Stomach smooth muscle (tissue), 2 donors: Measurements from ENCODE around the gene RTL1.

Experiments used
- H3K27ac ChIP-seq: one replicate; pipeline ENCODE4 v1.7.0; 2013; ENCODE audit warnings: mild to moderate bottlenecking, low read length, inconsistent platforms
- H3K27me3 ChIP-seq, 2 donors: one replicate each; pipeline ENCODE4 v1.7.0; 2013; ENCODE audit warnings: low read length in 2 of 2; ENCODE audit not compliant: insufficient read depth in 2 of 2, control insufficient read depth in 1 of 2
- H3K36me3 ChIP-seq, 2 donors: one replicate each; pipeline ENCODE4 v1.7.0; 2013; ENCODE audit warnings: low read length in 2 of 2; ENCODE audit not compliant: control insufficient read depth in 2 of 2, insufficient read depth in 2 of 2
- H3K4me1 ChIP-seq: one replicate; pipeline ENCODE4 v1.7.0; 2013; ENCODE audit warnings: low read length; ENCODE audit not compliant: control insufficient read depth, insufficient read depth
- H3K4me3 ChIP-seq, 2 donors: one replicate each; pipeline ENCODE4 v1.7.0; 2013; ENCODE audit warnings: low read length in 2 of 2
- H3K9ac ChIP-seq, 2 donors: one replicate each; pipeline ENCODE4 v1.7.0; 2013; ENCODE audit warnings: low read length in 2 of 2, mild to moderate bottlenecking in 1 of 2
- H3K9me3 ChIP-seq, 2 donors: one replicate each; pipeline ENCODE4 v1.7.0; 2013; ENCODE audit warnings: low read length in 2 of 2; ENCODE audit not compliant: control insufficient read depth in 2 of 2
- donor health status: healthy.
- donor health status: Pancreatic carcinoma.

RTL1 gene

GRCh38 chr14:100836941-100837804 lies 66.3 kb downstream of the RTL1 start:
- Histone ChIP-seq H3K27ac (no peak overlapping the region), H3K9ac (no peak overlapping the region), H3K4me3 (no peak overlapping the region), H3K27me3 (peaks cover 0 to 3% of the 10 kb centered on the region in 2 donors), H3K4me1 (no peaks in the 10 kb centered on the region), H3K36me3 (no peaks in the 10 kb centered on the region), H3K9me3 (no peaks in the 10 kb centered on the region)

- H3K9ac ChIP-seq: no peak overlapping the region
- peaks cover 0 to 3% of the 10 kb centered on the region in 2 donors for H3K27me3 ChIP-seq
- H3K9me3 ChIP-seq: no peaks in the 10 kb centered on the region
- no peak overlapping the region for H3K4me3 ChIP-seq
- no peaks in the 10 kb centered on the region for H3K36me3 ChIP-seq
- H3K27ac ChIP-seq: no peak overlapping the region
- no peaks in the 10 kb centered on the region for H3K4me1 ChIP-seq
Measured at GRCh38 chr14:100836311-100836805, 67.2 kb downstream of the RTL1 start.

- Histone ChIP-seq H3K27ac (no peak overlapping the region), H3K27me3 (peaks cover 0 to 3% of the 10 kb centered on the region in 2 donors)
Measured at GRCh38 chr14:100835548-100836310, 67.8 kb downstream of the RTL1 start.

GRCh38 chr14:100834794-100835547 lies 68.6 kb downstream of the RTL1 start:
- peaks cover 0 to 3% of the 10 kb centered on the region in 2 donors for H3K27me3 ChIP-seq
- no peak overlapping the region for H3K4me3 ChIP-seq
- H3K27ac ChIP-seq: no peak overlapping the region
- no peaks in the 10 kb centered on the region for H3K4me1 ChIP-seq
- no peaks in the 10 kb centered on the region for H3K36me3 ChIP-seq
- H3K9me3 ChIP-seq: no peaks in the 10 kb centered on the region
- H3K9ac ChIP-seq: no peak overlapping the region

More at GRCh38 chr14:100835548-100836310, 67.8 kb downstream of the RTL1 start:
- no peak overlapping the region for H3K4me3 ChIP-seq
- H3K4me1 ChIP-seq: no peaks in the 10 kb centered on the region
- no peaks in the 10 kb centered on the region for H3K9me3 ChIP-seq
- H3K9ac ChIP-seq: no peak overlapping the region
- no peaks in the 10 kb centered on the region for H3K36me3 ChIP-seq

GRCh38 chr14:100834082-100834793 lies 69.3 kb downstream of the RTL1 start:
- H3K9ac ChIP-seq: no peak overlapping the region
- H3K4me3 ChIP-seq: no peak overlapping the region
- H3K9me3 ChIP-seq: no peaks in the 10 kb centered on the region
- H3K4me1 ChIP-seq: no peaks in the 10 kb centered on the region
- H3K36me3 ChIP-seq: no peaks in the 10 kb centered on the region
- no peak overlapping the region for H3K27ac ChIP-seq
- peaks cover 0 to 3% of the 10 kb centered on the region in 2 donors for H3K27me3 ChIP-seq

GRCh38 chr14:100832311-100832960 lies 71.1 kb downstream of the RTL1 start:
- Histone ChIP-seq H3K36me3 (no peaks in the 10 kb centered on the region), H3K4me1 (no peaks in the 10 kb centered on the region), H3K4me3 (no peak overlapping the region), H3K27ac (no peak overlapping the region), H3K9ac (no peak overlapping the region), H3K27me3 (peaks cover 7 to 10% of the 10 kb centered on the region in 2 donors), H3K9me3 (no peaks in the 10 kb centered on the region)

- Histone ChIP-seq H3K9me3 (no peaks in the 10 kb centered on the region), H3K4me3 (no peak overlapping the region), H3K4me1 (no peaks in the 10 kb centered on the region), H3K36me3 (no peaks in the 10 kb centered on the region), H3K27me3 (peaks cover 10 to 17% of the 10 kb centered on the region in 2 donors), H3K27ac (no peak overlapping the region), H3K9ac (no peak overlapping the region)
Measured at GRCh38 chr14:100830681-100831080, 72.8 kb downstream of the RTL1 start.
